Right lobe of liver (tissue), 6 donors: ENCODE results near the gene IER5. TPM values are rescaled to one million over a fixed set of nuclear protein-coding genes. Genes with fewer than 3 reads are reported as not detected.

Experiments used
- ATAC-seq, 4 donors: fragments of 200-7000 bp; cut with Tn5 transposase; one replicate each; pipeline ENCODE4 v1.9.1; 2020; ENCODE audit warnings: mild to moderate bottlenecking in 4 of 4, moderate library complexity in 4 of 4
- DNase-seq, 3 donors: peaks; one replicate each; pipeline ENCODE4 v3.0.0-alpha.2; 2020
- H3K27ac ChIP-seq, 3 donors: fragments of 200-600 bp; one replicate each; pipeline ENCODE4 v1.8.0; 2022
- H3K27me3 ChIP-seq, 2 donors: fragments of 200-600 bp; one replicate each; pipeline ENCODE4 v1.8.0; 2022
- H3K36me3 ChIP-seq, 4 donors: fragments of 200-600 bp; sonication (generic) in 1 of 4; one replicate each; pipeline versions ENCODE4 v1.5.1 to v1.8.0; 2017 to 2022; ENCODE audit warnings: control low read depth in 1 of 4
- H3K4me1 ChIP-seq, 4 donors: fragments of 200-600 bp; sonication (generic) in 1 of 4; one replicate each; pipeline versions ENCODE4 v1.5.1 to v1.8.0; 2017 to 2022; ENCODE audit warnings: control low read depth in 1 of 4
- H3K4me3 ChIP-seq, 3 donors: fragments of 200-600 bp; one replicate each; pipeline ENCODE4 v1.8.0; 2022
- H3K9me3 ChIP-seq, 4 donors: fragments of 200-600 bp; sonication (generic) in 1 of 4; one replicate each; pipeline versions ENCODE4 v1.5.1 to v1.8.0; 2017 to 2022; ENCODE audit warnings: control low read depth in 1 of 4
- CTCF ChIP-seq, 4 donors: fragments of 200-600 bp in 3 of 4; fragments of 450-650 bp in 1 of 4; IDR thresholded peaks; one replicate each; pipeline versions ENCODE4 v1.5.1 to v1.8.0; 2016 to 2022; ENCODE audit warnings: antibody characterized with exemption in 4 of 4, mild to moderate bottlenecking in 2 of 4
- POLR2A ChIP-seq: fragments of 450-650 bp; IDR thresholded peaks from one replicate; pipeline ENCODE4 v1.6.1; 2017; ENCODE audit warnings: antibody characterized with exemption, mild to moderate bottlenecking
- WGBS: methylation state at CpG from one replicate; pipeline ENCODE4 v1.1.6; 2018; ENCODE audit warnings: low coverage, low lambda C conversion rate; ENCODE audit not compliant: insufficient coverage; ENCODE audit errors: missing lambda C conversion rate; 5-methylcytosine and 5-hydroxymethylcytosine counted together
- intact Hi-C, 2 donors: fragments of 100-400 bp; cut with DNase I; formaldehyde crosslinking; loops; one replicate each; pipeline versions ENCODE4 v1.11.2 to v1.14.1; 2022
- total RNA-seq, 6 experiments: library from RNA; depleted of rRNA in 2 of 6; stranded (reverse); fragments of >200 nt in 2 of 6; fragmentation: NEBNext Ultra II Directional in 3 of 6; extraction: Animal tissue kit (Norgen Biotek cat#: 25700) in 3 of 6; gene quantifications; one replicate each; pipeline versions ENCODE4 v1.1.0 to v1.2.4, GENCODE V29; 2016 to 2023
- donor health status: DM: no; HTN: yes; CAD: no.
- donor health status: DM: no; HTN: no; CAD: no.
- donor health status: DM: no; HTN: no; CAD: no.
- donor health status: DM: no; HTN: yes; CAD: no.
- donor health status: DM: no; HTN: yes; CAD: no.

IER5 gene
- total RNA-seq, 6 experiments from 2014 or later: 2.0 to 6.2 (median 3.4) TPM

GRCh38 chr1:181080556-181080955, 7.9 kb upstream of the IER5 start:
- intact Hi-C loops: loop anchor here in 1 of 2 donors (10.0 kb wide), 1 partner anchor 54 kb away; no protein-coding TSS in a partner anchor
- Histone ChIP-seq H3K36me3 (no peaks in the 10 kb centered on the region), H3K27ac (no peak overlapping the region), H3K4me1 (no peaks in the 10 kb centered on the region), H3K4me3 (no peak overlapping the region), H3K9me3 (no peaks in the 10 kb centered on the region), H3K27me3 (no peaks in the 10 kb centered on the region)
- ATAC-seq (no peak), DNase-seq (no peak)
- TF ChIP-seq POLR2A: no peak
- TF ChIP-seq CTCF (IDR thresholded peaks at IDR 0.05): no peak
- 71% methylated on average over 4 of the region's 4 CpGs for WGBS

- H3K36me3 ChIP-seq: no peaks in the 10 kb centered on the region
- H3K9me3 ChIP-seq: no peaks in the 10 kb centered on the region
- 28% methylated on average over 3 of the region's 3 CpGs for WGBS
- intact Hi-C loops: loop anchor here in 1 of 2 donors (10.0 kb wide), 1 partner anchor 53 kb away; no protein-coding TSS in a partner anchor
- H3K27ac ChIP-seq: no peak overlapping the region
- DNase-seq: no peak
- no peak for ATAC-seq
- TF ChIP-seq CTCF (IDR thresholded peaks at IDR 0.05) (no peak), POLR2A (no peak)
- H3K4me3 ChIP-seq: no peak overlapping the region
- H3K27me3 ChIP-seq: no peaks in the 10 kb centered on the region
- no peaks in the 10 kb centered on the region for H3K4me1 ChIP-seq
Observed at GRCh38 chr1:181081395-181081794, 7.1 kb upstream of the IER5 start.

- no peak overlapping the region for H3K27ac ChIP-seq
- no peaks in the 10 kb centered on the region for H3K36me3 ChIP-seq
- no peaks in the 10 kb centered on the region for H3K4me1 ChIP-seq
- peak; percentile 54 to 73 (median 68) for TF ChIP-seq CTCF (IDR thresholded peaks at IDR 0.05)
- no peak for TF ChIP-seq POLR2A
- 16% methylated on average over 6 of the region's 6 CpGs for WGBS
- no peaks in the 10 kb centered on the region for H3K9me3 ChIP-seq
- H3K27me3 ChIP-seq: no peaks in the 10 kb centered on the region
- peak; percentile 63 to 74 (median 65) for DNase-seq
- H3K4me3 ChIP-seq: no peak overlapping the region
- peak; percentile 70 to 82 (median 74) for ATAC-seq
- intact Hi-C loops: loop anchor here in 1 of 2 donors (10.0 kb wide), 1 partner anchor 51 kb away; no protein-coding TSS in a partner anchor
Observed at GRCh38 chr1:181083842-181084605, 4.5 kb upstream of the IER5 start.

GRCh38 chr1:181084606-181084969, 3.9 kb upstream of the IER5 start:
- no peak for ATAC-seq
- H3K27me3 ChIP-seq: no peaks in the 10 kb centered on the region
- no peaks in the 10 kb centered on the region for H3K4me1 ChIP-seq
- H3K4me3 ChIP-seq: no peak overlapping the region
- no peak overlapping the region for H3K27ac ChIP-seq
- intact Hi-C loops: loop anchor here in 1 of 2 donors (10.0 kb wide), 1 partner anchor 50 kb away; no protein-coding TSS in a partner anchor
- no peak for DNase-seq
- H3K36me3 ChIP-seq: no peaks in the 10 kb centered on the region
- WGBS: 21% methylated on average over 4 of the region's 4 CpGs
- H3K9me3 ChIP-seq: no peaks in the 10 kb centered on the region
- TF ChIP-seq CTCF (IDR thresholded peaks at IDR 0.05) (no peak), POLR2A (no peak)
